Mucosa of rectum (tissue), 2 donors: ENCODE data around the gene CCL20.
"Not testable (repeated sequence)": the region's sequence is repeated elsewhere in the genome, so short reads cannot be mapped to it uniquely, and the experiment has no call there.

Experiments used
- H3K27ac ChIP-seq, 2 donors: one replicate each; pipeline ENCODE4 v1.7.0; 2013; ENCODE audit warnings: inconsistent platforms in 2 of 2, low read depth in 2 of 2, low read length in 2 of 2
- H3K27me3 ChIP-seq, 2 donors: one replicate each; pipeline ENCODE4 v1.7.0; 2013; ENCODE audit warnings: low read length in 2 of 2; ENCODE audit not compliant: control insufficient read depth in 2 of 2, insufficient read depth in 2 of 2
- H3K36me3 ChIP-seq, 2 donors: one replicate each; pipeline ENCODE4 v1.7.0; 2013; ENCODE audit warnings: low read length in 2 of 2; ENCODE audit not compliant: control insufficient read depth in 2 of 2, insufficient read depth in 2 of 2
- H3K4me1 ChIP-seq, 2 donors: one replicate each; pipeline ENCODE4 v1.7.0; 2013; ENCODE audit warnings: low read length in 2 of 2, mild to moderate bottlenecking in 1 of 2; ENCODE audit not compliant: control insufficient read depth in 2 of 2, insufficient read depth in 2 of 2
- H3K4me3 ChIP-seq, 2 donors: one replicate each; pipeline ENCODE4 v1.7.0; 2013; ENCODE audit warnings: low read length in 2 of 2
- H3K9ac ChIP-seq, 2 donors: one replicate each; pipeline ENCODE4 v1.7.0; 2013; ENCODE audit warnings: low read length in 2 of 2, low read depth in 1 of 2, mild to moderate bottlenecking in 1 of 2
- H3K9me3 ChIP-seq, 2 donors: one replicate each; pipeline ENCODE4 v1.7.0; 2013; ENCODE audit warnings: low read length in 2 of 2; ENCODE audit not compliant: control insufficient read depth in 2 of 2
- donor health status: healthy.
- donor health status: Normal muscosa, but diverticular disease.

The CCL20 gene

DNA sequence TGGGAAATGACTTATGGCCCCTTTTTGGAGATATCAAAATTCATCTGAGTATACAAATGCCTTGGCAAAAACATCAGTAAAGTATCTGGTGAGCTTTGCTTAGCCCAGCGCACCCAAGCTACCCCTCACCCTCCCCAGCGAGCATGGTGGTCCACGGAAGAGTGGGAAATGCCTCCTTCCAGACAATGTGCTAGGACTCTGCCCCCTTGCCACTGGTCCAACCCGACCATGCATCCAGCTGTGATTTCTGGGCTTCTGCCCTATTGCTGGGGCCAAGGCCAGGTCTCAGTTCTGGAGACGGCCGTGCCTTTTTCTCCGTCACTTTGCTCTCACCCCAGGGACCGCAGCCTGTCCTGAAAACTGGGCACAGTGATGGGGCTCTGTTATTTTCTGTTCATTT lies 31.8 kb upstream of the CCL20 start:
- peak overlapping the region; percentile 82 to 93 for H3K27ac ChIP-seq
- no peaks in the 10 kb centered on the region for H3K36me3 ChIP-seq
- peak overlapping the region in 1 of 2 donors; percentile 59 for H3K4me3 ChIP-seq
- no peaks in the 10 kb centered on the region for H3K9me3 ChIP-seq
- H3K4me1 ChIP-seq, result peaks cover 9 to 12% of the 10 kb centered on the region in 2 donors
- H3K27me3 ChIP-seq, result no peaks in the 10 kb centered on the region
- peak overlapping the region in 1 of 2 donors; percentile 57 for H3K9ac ChIP-seq

DNA sequence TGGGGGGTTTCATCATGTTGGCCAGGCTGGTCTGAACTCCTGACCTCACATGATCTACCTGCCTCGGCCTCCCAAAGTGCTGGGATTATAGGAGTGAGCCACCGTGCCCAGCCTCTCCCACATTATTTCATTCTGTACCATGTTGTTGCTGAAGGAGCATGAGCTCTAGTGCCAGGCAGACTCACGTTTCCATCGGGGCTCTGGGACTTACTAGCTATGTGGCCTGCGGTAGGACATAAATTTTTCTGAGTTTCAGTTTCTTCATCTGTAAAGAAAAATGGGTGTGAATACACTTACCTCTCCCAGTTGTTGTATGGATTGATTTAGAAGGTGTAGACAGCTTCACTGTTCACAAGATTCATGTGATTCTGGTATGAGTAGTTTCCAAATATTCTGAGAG lies 30.8 kb upstream of the CCL20 start:
- Histone ChIP-seq H3K27ac (peak overlapping the region; percentile 49 to 59), H3K36me3 (no peaks in the 10 kb centered on the region), H3K4me3 (no peak overlapping the region), H3K27me3 (no peaks in the 10 kb centered on the region), H3K9me3 (no peaks in the 10 kb centered on the region), H3K9ac (no peak overlapping the region), H3K4me1 (peaks cover 9 to 12% of the 10 kb centered on the region in 2 donors)

DNA sequence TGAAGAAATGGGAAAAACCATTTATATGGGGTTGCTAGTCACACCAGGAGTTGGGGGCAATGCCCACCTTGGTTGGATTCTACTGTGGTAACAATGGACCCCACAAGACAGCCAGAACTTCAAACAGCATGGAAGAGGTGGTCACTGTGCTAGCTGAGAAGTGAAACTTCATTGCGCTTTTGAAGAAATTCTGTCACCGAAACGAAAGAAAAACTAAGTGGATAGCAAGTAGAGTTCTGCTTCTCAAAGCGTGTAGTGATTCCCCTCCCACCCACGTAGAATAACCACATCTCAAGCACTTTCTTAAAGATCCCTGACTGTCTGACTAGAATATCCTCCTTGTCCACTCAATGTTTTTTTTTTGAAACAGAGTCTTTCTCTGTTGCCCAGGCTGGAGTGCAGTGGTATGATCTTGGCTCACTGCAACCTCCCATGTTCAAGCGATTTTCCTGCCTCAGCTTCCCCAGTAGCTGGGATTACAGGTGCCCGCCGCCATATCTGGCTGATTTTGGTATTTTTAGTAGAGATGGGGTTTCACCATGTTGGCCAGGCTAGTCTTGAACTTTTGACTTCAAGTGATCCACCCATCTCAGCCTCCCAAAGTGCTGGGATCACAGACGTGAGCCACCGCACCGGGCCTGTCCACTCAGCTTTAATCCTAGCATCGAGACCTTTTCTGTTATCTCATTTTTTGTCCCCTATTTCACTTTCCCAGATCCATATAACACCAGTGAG lies 30.1 kb upstream of the CCL20 start:
- no peak overlapping the region for H3K9ac ChIP-seq
- peaks cover 9 to 12% of the 10 kb centered on the region in 2 donors for H3K4me1 ChIP-seq
- peak overlapping the region; percentile 49 to 59 for H3K27ac ChIP-seq
- H3K4me3 ChIP-seq, result peak overlapping the region in 1 of 2 donors; percentile 52
- no peaks in the 10 kb centered on the region for H3K27me3 ChIP-seq
- no peaks in the 10 kb centered on the region for H3K9me3 ChIP-seq
- no peaks in the 10 kb centered on the region for H3K36me3 ChIP-seq

DNA sequence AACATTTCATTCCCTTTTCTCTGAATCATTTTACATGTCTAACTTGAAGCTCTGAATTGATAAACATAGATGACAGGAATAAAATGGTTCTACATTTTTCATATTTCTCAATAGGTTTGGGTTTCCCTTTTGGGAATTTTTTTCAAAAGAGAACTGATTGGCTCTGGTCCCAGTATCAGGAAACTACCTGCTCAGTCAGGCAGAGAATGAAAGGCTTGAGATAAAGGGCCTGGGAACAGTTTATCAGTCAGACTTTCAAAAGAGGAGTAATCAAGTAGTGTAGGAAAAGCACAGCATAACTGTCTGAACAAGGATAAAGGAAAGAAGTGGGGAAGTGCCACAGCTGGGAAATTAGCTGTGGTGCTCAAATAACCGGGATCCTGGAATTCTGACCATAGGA lies 28.3 kb upstream of the CCL20 start:
- H3K9me3 ChIP-seq, result no peaks in the 10 kb centered on the region
- H3K9ac ChIP-seq, result no peak overlapping the region
- H3K36me3 ChIP-seq, result no peaks in the 10 kb centered on the region
- no peak overlapping the region for H3K4me3 ChIP-seq
- H3K4me1 ChIP-seq, result peaks cover 9 to 12% of the 10 kb centered on the region in 2 donors
- no peaks in the 10 kb centered on the region for H3K27me3 ChIP-seq
- no peak overlapping the region for H3K27ac ChIP-seq

DNA sequence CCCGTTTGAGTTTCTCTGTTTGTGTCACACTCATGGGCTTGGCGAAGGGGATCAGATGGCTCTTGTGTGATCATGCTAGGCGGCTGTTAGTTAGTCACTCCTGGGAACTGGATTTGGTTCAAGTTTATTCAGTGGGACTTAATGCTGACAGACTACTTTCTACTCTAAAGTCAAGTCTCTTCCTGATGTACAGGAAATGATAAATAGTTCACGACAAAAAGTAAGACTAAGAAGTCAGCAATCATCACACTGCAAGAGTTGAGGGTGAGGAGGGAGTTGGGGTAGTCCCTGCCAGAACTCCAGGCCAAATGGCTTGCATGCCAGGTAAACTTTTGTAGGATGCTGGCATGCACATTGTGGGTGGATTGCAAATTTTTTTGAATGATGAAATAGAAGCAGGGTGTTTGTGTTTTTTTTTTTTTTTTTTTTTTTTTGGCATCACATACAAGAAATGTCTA lies 25.1 kb upstream of the CCL20 start:
- H3K4me1 ChIP-seq, result peaks cover 0 to 6% of the 10 kb centered on the region in 2 donors
- H3K9me3 ChIP-seq, result no peaks in the 10 kb centered on the region
- no peaks in the 10 kb centered on the region for H3K36me3 ChIP-seq
- no peak overlapping the region for H3K4me3 ChIP-seq
- no peaks in the 10 kb centered on the region for H3K27me3 ChIP-seq
- H3K27ac ChIP-seq, result no peak overlapping the region
- no peak overlapping the region for H3K9ac ChIP-seq

DNA sequence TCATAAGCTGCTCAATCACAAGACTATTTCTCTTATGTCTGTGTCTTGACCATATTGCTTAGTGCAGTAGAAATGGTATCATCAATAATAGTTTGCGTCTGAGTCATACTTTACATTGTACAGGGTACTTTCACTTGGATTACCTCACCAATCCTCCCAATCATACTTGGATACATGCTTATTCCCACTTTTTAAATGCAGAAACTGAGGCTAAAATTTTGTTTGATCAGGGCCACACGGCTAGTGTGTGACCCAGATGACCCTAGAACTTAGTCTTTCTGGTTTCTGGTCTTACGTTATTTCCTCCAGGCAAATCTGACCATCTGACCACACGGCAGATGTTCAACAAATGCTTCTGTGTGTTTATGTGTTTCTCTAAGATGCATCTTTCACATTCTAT lies 23.8 kb upstream of the CCL20 start:
- H3K27me3 ChIP-seq, result no peaks in the 10 kb centered on the region
- H3K4me1 ChIP-seq, result peaks cover 0 to 6% of the 10 kb centered on the region in 2 donors
- no peak overlapping the region for H3K9ac ChIP-seq
- H3K27ac ChIP-seq, result no peak overlapping the region
- H3K36me3 ChIP-seq, result no peaks in the 10 kb centered on the region
- H3K9me3 ChIP-seq, result no peaks in the 10 kb centered on the region
- no peak overlapping the region for H3K4me3 ChIP-seq

DNA sequence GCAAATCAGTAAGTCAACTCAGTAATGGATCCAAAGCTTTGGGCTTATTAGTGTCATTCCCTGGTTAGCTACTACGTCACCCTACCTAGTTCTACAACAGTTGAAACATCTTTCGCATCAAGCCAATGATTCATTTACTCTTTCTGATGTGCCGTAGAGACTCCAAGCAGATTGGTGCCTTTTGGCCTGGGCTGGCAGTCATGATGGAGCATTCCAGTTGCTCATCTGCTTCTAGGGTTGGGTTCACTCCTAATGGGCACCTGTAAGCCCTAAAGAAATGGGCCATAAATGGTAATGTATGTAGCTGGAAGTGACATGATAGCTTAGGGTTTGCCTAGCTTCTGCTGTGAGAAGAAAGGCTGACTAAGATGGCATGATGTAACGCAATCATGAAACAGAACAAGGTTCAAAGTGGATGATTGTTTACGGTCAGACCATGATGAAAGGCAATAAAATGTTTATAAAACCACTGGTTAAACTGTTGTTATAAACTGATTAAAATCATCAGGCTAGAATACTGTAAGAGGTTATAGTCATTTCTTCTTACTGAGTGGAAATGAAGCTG lies 20.4 kb upstream of the CCL20 start:
- peak overlapping the region in 1 of 2 donors; percentile 40 for H3K27ac ChIP-seq
- H3K36me3 ChIP-seq, result no peaks in the 10 kb centered on the region
- peaks cover 9 to 18% of the 10 kb centered on the region in 2 donors for H3K4me1 ChIP-seq
- no peaks in the 10 kb centered on the region for H3K9me3 ChIP-seq
- H3K4me3 ChIP-seq, result no peak overlapping the region
- no peak overlapping the region for H3K9ac ChIP-seq
- H3K27me3 ChIP-seq, result no peaks in the 10 kb centered on the region

DNA sequence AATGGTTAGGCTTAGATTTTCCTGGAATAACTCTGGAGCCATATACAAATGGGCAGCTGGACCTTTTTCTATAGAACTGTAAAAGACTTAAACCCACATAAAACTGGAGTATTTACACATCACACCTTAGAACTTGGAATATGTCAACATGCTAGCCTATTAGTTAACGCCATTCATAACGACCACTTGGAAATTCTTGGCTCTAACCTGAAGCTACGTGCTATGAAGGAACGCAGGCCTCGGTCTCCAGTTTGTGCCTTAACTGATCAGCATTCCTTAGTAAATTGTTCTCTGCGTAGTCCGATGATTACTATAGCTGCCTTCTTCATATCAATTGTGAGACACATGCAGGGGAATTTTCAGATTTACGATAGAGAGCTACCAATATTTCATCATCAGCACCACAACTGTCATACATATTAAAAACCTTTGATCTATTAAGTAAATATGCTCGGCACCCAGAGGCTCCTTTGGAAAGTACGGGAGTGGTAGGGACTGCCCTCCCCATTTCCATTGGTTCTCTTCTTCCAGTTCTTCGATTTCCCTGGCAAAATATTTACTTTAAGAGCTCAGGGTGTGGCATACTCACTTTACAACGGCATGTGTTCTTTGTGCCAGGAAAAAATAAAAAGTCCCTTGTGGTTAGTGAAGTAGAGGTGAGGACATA lies 17.5 kb upstream of the CCL20 start:
- Histone ChIP-seq H3K27me3 (no peaks in the 10 kb centered on the region), H3K4me1 (peaks cover 9 to 23% of the 10 kb centered on the region in 2 donors), H3K36me3 (no peaks in the 10 kb centered on the region), H3K4me3 (peak overlapping the region; percentile 28 to 52), H3K27ac (peak overlapping the region; percentile 86 to 87), H3K9ac (peak overlapping the region in 1 of 2 donors; percentile 24), H3K9me3 (no peaks in the 10 kb centered on the region)

DNA sequence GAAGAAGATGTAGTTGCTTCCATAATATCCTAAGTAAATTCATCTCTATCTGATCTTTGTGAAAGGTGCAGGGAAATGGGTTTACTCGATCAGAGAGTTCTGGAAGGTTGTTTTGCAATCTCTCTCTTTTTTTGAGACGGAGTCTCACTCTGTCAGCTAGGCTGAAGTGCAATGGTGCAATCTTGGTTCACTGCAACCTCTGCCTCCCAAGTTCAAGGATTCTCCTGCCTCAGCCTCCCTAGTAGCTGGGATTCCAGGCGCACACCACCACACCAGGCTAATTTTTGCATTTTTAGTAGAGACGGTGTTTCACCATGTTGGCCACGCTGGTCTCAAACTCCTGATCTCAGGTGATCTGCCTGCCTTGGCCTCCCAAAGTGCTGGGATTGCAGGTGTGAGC lies 16.9 kb upstream of the CCL20 start:
- peaks cover 9 to 23% of the 10 kb centered on the region in 2 donors for H3K4me1 ChIP-seq
- peak overlapping the region; percentile 86 to 87 for H3K27ac ChIP-seq
- H3K9ac ChIP-seq, H3K36me3 ChIP-seq, H3K9me3 ChIP-seq, H3K4me3 ChIP-seq, H3K27me3 ChIP-seq: not testable (repeated sequence)

DNA sequence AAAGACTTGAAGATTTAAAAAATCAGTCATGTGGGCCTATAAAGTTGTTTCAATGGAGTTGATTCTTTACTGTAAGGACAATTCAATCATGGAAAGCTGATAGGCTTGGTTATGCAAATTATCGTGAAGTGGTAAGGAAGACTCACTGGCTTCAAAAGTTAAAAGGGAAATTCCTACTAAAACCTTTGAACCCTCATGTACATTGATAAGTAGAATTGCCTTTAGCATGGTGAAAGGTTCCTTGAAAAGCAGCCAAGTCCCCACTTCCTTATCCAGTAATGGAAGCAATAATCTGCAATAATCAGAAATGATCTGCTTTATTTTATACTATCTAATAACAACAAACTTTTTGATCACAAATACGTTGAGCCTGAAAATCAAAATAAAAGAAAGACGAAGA lies 14.4 kb upstream of the CCL20 start:
- Histone ChIP-seq H3K9me3 (no peaks in the 10 kb centered on the region), H3K27ac (peak overlapping the region; percentile 80 to 81), H3K36me3 (no peaks in the 10 kb centered on the region), H3K4me3 (peak overlapping the region in 1 of 2 donors; percentile 13), H3K9ac (peak overlapping the region in 1 of 2 donors; percentile 24), H3K27me3 (no peaks in the 10 kb centered on the region), H3K4me1 (peaks cover 9 to 17% of the 10 kb centered on the region in 2 donors)
